ENCODE results near the gene IL17A.
"Not testable (repeated sequence)": the region's sequence is repeated elsewhere in the genome, so short reads cannot be mapped to it uniquely, and the experiment has no call there.

IL17A gene

DNA sequence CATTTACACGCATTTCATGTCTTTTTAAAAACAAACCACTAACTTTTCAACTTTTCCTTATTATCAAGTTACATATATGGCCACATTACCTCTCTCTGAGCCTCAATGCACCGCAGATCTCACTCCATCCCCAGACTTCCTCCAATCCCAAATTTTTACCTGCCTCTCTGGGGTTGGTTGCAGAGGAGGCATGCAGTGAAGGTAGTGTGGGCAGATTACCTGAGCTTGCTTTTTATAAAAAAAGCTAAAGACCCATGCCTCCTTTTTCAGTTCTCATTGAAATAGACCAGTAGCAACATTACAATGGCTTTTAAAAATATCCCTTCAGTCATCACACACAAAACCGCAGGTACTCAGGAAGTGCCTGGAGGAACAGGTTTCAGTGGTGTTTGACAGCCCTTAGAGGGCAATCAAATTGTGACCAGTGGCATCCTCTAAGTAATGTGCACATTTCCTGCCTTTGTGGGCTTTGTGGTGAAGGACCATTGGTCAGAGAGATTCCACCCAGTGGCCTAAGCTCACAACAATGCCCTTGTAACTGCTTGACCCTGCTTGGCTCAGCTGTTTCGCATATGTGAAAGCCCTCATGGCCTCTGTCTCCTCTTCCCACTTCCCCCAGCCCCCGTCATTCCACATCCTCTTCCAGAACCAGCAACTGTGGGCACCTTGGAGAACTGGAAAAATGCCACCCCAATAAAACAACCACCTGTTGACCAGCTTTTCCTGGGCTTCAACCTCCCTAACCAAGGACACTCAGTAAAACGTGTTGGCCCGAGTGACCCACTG is 30.2 kb upstream of the IL17A start:
- peak; percentile 38 for FAIRE-seq
- TF ChIP-seq POLR2A (IDR thresholded peaks at IDR 0.05; ENCODE audit: low read depth, low read length), result no peak
- DNase-seq (ENCODE audit: insufficient read length, low spot score), result no peak

DNA sequence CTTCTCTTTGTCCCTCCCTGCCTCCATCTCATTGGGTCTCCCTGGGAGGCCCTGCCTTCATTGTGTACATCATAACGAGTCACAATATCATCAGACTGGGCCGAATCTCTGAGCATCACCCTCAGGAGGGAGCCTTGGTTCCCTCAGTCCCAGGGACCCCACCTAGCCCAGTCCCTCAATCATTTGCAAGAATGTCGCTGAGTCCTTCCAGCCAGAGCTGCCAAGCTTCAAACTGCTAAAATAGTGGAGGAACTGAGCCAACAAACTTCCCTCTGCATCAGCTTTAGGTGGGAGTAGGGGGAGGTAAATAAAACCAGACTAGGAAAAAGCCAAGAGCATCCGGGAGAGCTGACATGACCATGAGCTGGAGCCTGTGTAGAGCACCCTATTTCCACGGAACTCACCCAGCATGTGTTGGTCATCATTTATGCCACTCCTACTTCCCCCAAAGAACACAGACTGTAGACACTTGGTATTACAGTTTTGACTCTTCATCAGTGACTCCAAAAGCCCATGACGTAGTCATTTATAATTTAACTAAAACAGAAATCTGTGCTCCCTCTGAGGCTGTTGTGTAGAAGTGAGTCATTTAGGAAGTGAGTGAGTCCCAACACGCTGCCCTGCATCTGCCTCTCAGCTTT is 28.8 kb upstream of the IL17A start:
- DNase-seq (ENCODE audit: insufficient read length, low spot score) (peak; percentile 18), FAIRE-seq (no peak)
- no peak for TF ChIP-seq POLR2A (IDR thresholded peaks at IDR 0.05; ENCODE audit: low read depth, low read length)

DNA sequence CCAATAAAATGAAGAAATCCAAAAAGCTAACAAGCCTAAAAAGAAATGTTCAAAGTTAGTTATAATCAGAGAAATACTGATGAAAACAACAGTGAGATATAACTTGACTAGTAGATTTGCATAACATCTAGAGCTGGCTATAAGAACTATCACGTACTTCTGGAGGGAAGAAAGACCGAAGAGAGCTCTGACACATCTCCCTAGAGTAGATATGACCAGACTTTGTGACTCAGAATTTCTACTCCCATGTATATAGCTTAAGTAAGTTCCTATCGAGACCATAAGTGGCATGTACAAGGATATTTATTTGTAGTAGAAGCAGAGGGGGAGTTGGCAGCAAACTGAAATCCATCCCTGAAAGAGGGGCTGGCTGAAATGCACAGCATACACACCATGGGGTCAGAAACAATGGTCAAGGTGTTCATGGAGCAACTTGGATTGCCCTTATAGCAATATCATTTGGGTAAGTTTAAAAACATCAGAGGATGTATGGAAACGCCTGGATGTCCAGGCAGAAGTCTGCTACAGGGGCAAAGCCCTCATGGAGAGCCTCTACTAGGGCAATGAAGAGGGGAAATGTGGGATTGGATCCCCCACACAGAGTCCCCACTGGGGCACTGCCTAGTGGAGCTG is 25.6 kb upstream of the IL17A start:
- DNase-seq (ENCODE audit: insufficient read length, low spot score) (no peak), FAIRE-seq (no peak)
- no peak for TF ChIP-seq POLR2A (IDR thresholded peaks at IDR 0.05; ENCODE audit: low read depth, low read length)

DNA sequence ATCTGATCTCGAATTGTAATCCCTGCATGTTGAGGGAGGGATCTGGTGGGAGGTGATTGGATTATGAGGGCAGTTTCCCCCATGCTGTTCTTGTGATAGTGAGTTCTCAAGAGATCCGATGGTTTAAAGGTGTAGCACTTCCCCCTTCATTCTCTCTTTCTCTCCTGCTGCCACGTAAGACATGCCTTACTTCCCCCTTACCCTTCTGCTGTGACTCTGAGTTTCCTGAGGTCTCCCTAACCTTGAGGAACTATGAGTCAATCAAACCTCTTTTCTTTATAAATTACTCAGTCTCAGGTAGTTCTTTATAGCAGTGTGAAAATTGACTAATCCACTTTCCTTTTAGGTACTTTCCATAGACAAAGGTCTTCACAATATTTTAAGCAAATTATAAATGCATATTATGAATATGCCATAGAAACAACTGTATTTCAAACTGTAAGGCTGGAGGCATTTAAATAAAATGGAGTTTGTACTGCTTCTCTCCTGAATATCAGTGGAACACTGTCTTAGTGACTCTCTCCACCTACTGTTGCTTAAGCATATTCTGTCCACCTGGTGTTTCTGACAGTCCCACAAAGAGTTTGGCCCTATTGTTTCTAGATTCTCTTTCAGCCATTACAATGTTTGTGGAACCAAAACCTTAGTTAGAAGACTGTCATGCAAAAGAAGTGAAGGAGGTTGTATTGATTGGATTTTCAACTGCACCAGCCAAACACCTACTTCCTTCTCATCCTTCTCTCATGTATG is 24.3 kb upstream of the IL17A start:
- no peak for DNase-seq (ENCODE audit: insufficient read length, low spot score)
- no peak for FAIRE-seq
- TF ChIP-seq POLR2A (IDR thresholded peaks at IDR 0.05; ENCODE audit: low read depth, low read length), result no peak

DNA sequence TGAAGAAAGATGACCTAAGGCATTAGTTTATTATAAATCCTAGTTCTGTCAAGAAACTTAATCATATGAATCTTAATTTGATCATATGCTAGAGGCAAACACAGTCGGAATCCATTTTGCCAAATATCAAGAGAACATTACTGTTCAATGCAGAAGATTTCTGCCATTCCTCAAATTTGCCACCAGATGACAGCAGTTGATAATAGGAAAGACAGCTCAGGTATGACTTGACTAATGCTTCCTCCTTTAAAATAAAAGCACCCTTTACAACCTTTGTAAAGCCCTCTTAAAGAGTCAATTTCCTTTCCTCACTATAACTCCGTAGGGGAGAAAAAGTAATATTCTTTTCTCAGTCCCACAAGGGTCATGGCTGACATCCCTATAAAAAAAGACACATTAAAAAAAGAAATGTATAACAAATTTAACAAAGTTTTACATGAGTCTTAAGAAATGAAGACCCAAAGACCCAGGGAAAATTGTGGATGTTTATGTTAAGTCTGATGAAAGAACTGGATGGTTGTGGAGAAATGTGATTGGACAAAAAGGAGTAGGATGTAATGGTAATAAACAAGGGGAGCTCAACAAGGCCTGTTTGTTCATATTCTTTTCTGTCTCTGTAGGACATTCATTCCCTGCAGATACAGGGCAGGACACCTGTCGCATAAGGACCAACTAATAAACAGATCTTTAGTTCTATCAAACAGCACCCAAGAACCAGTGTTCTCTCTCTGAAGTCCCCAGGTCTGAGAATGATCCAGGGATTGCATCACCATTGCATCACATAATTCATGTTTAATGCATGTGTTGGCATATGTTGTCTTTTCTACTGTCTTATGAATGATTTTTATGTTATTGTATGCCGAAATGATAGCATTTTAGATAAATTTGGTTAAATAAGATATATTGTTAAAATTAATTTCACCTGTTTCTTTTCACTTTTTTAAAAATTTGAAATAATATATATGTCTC is 23.0 kb upstream of the IL17A start:
- FAIRE-seq (peak; percentile 23), DNase-seq (ENCODE audit: insufficient read length, low spot score) (no peak)
- TF ChIP-seq POLR2A (IDR thresholded peaks at IDR 0.05; ENCODE audit: low read depth, low read length), result no peak

DNA sequence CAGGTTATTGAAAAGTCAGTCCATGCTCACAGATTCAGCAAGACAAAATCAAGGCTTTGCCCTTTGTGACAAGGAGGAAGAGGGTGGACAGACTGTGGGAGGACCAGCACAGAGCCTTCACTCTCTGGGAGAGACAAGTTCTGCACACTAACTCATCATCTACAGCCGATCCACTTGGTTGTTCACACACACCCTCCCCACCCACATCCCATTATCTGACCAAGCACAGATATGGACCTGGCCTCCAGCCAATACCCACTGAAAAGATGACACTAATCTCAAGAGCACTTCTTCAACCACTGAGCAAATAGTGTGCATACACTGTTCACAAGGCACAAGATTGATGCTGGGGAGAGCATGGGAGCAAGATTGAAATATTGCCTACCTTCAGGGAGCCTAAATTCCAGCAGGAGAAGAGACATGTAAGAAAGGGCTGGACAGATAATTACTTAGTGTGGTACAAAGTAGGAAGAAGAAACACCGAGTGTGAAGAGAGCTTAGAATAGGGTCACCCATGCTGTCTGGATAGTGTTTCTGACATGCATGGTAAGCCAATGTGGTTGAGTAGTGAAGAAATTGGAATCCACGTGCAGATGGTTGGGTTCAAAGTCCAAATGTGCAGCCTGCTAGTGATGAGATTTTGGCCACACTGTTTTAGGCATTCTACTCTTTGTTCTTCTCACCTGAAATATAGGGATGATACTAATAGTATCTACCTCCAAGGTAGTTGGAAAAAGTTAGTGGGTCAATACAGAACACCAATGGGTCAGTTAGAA is 21.7 kb upstream of the IL17A start:
- no peak for TF ChIP-seq POLR2A (IDR thresholded peaks at IDR 0.05; ENCODE audit: low read depth, low read length)
- no peak for FAIRE-seq
- DNase-seq (ENCODE audit: insufficient read length, low spot score), result no peak

DNA sequence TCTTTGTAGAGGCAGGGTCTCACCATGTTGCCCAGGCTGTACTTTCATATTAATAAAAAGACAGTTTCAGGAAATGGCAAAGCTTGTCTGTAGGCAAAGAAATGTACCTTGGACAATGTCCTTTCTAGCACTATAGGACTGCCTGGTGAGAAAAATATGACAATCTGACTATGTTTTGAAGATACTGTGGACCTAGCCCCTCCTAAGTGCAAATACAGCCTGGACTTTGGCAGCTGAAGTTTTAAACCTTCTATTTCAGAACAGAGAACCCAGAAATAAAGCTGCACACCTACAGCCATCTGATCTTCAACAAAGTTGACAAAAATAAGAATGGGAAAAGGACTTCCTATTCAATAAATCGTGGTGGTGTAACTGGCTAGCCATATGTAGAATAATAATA is 18.9 kb upstream of the IL17A start:
- DNase-seq (ENCODE audit: insufficient read length, low spot score) (no peak), FAIRE-seq (no peak)
- no peak for TF ChIP-seq POLR2A (IDR thresholded peaks at IDR 0.05; ENCODE audit: low read depth, low read length)

DNA sequence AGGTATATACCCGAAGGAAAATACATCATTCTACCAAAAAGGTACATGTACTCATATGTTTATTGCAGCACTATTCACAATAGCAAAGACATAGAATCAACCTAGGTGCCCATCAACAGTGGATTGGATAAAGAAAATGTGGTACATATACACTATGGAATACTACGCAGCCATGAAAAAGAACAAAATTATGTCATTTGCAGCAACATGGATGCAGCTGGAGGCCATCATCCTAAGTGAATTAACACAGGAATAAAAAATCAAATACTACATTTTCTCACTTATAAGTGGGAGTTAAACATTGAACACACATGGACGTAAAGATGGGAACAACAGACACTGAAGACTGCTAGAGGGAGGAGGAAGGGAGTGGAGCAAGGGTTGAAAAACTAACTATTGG is 17.8 kb upstream of the IL17A start:
- DNase-seq (ENCODE audit: insufficient read length, low spot score); FAIRE-seq: not testable (repeated sequence)

DNA sequence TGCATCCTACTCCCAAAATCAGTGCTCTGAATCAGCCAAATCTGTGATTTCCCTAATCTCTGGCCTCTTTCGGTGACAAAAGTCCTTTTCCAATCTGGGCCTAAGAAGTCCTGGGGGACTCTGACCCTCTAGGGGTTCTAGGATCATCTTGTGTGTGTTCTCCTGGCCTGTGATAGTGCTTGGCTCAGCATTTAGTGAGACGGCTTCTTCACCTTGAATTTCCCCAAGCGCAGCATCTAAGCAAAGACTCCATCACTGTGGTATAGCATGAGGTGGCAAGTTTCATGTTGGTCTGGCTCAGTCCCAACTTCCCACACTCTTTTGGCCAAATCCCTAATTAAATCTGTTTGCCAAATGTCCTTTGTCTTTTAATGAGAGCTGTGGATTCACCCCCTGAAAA is 12.1 kb upstream of the IL17A start:
- FAIRE-seq (no peak), DNase-seq (ENCODE audit: insufficient read length, low spot score) (no peak)
- no peak for TF ChIP-seq POLR2A (IDR thresholded peaks at IDR 0.05; ENCODE audit: low read depth, low read length)

DNA sequence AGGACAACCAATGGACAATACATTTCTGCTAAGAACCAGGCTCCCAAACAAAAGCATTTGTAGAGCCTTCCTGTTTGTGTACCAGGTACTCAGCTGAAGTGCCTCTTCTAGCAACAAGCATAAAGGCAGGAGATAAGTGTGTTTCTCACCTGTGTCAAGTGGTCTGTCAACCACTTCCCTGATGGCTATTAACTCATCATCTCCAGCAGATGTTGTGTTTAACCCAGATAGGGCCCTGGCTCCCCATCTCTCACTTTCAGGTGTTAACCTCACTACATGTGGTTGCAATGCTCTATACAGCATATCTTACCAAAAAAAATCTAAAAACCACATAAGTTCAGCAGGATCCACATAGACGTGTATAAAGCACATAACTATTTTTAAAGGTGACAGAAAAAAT is 9.6 kb upstream of the IL17A start:
- no peak for TF ChIP-seq POLR2A (IDR thresholded peaks at IDR 0.05; ENCODE audit: low read depth, low read length)
- DNase-seq (ENCODE audit: insufficient read length, low spot score) (no peak), FAIRE-seq (no peak)

DNA sequence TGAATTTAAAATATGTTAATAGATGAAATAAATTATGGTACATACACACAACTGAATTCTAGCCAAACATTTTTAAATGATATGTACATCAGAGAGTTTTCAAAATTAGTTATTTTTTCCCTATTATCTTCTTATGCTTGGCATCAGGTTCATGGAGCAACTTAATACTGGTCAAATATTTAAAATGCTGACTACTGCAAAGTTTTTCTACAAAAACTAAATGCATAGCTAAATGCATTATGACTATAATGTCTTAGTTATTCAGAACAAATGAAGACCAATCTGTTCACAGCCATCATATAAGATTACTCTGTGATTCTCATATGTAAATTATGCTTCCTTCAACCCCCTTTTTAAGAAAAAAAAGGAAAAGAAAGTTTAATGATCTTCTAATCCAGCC is 8.2 kb upstream of the IL17A start:
- DNase-seq (ENCODE audit: insufficient read length, low spot score) (no peak), FAIRE-seq (no peak)
- TF ChIP-seq POLR2A (IDR thresholded peaks at IDR 0.05; ENCODE audit: low read depth, low read length), result no peak

DNA sequence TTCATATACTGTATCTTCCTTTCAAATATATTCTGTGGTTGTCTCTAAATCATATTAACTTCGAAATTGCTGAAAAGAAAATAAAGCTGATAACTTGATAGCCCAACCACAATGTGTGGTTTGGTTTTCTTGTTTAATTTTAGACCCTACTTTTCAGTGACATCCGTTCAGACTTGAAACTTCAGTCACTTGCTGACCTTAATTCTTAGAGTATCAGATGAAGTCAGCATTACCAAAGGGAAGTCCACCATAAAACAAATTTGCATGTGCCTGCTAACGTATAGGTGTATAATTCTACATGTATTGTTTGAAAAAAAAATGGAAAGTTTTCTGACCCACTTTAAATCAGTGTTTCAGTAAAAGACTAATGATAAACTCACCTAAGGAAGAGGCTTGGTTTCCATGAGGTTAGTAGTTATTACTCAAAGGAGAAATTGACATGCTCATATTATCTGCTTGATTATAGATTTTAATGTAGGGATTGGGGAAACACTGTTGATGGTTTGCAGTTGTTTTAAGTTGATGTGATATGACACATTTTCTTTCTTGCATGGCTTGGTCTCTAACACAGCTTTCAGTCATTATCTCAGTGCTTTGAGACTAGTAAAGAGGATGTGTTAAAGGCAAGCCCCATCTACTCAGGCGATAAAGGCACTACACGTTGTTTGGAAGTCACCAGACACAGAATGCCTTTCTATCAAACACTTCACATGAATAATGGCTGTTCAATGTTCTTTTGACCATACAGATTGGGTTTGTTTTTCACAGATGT is 5.2 kb upstream of the IL17A start:
- FAIRE-seq, result no peak
- no peak for TF ChIP-seq POLR2A (IDR thresholded peaks at IDR 0.05; ENCODE audit: low read depth, low read length)

More for the DNA sequence above, 5.2 kb upstream of the IL17A start:
- no peak for DNase-seq (ENCODE audit: insufficient read length, low spot score)

Measured in H54 (cell line).